ENCODE data around the gene UQCRFS1. TPM values are rescaled to one million over a fixed set of nuclear protein-coding genes. Genes with fewer than 3 reads are reported as not detected.

UQCRFS1 gene
- polyA plus RNA-seq, 1 of the 3 experiments (the other 2 are of a cell fraction), result 36.7 TPM

GRCh38 chr19:29259153-29259552 is 46.2 kb upstream of the UQCRFS1 start:
- POLR2A ChIA-PET, result no interaction called here

GRCh38 chr19:29256516-29256915 is 43.6 kb upstream of the UQCRFS1 start:
- Histone ChIP-seq H3K4me3 (ENCODE audit: low read depth in 2 of 2, low read length in 1 of 2) (no peak overlapping the region), H3K79me2 (ENCODE audit: insufficient read depth) (no peaks in the 10 kb centered on the region), H3K4me2 (no peak overlapping the region), H3K9ac (no peak overlapping the region), H2AFZ (ENCODE audit: low read depth) (no peak overlapping the region), H3K27me3 (ENCODE audit: insufficient read depth) (no peaks in the 10 kb centered on the region), H3K9me3 (no peaks in the 10 kb centered on the region), H3K9me2 (no peaks in the 10 kb centered on the region), H3K4me1 (ENCODE audit: control insufficient read depth in 1 of 2, insufficient read depth in 2 of 2, low read depth in 1 of 2, low read length in 1 of 2) (no peaks in the 10 kb centered on the region), H4K20me1 (ENCODE audit: insufficient read depth) (no peaks in the 10 kb centered on the region), H3K27ac (ENCODE audit: low read depth in 2 of 2, low read length in 1 of 2) (no peak overlapping the region), H3K36me3 (replicated peaks in 1 of 2; ENCODE audit: control insufficient read depth in 1 of 2, insufficient read depth in 2 of 2, low read length in 1 of 2) (no peaks in the 10 kb centered on the region), H3F3A (replicated peaks; ENCODE audit: insufficient read depth) (no peaks in the 10 kb centered on the region)
- POLR2A ChIA-PET, result no interaction called here
- CTCF ChIA-PET, result no interaction called here
- 4% methylated on average over 2 of the region's 2 CpGs for WGBS (ENCODE audit: low lambda C conversion rate)
- DNase-seq, result no peak
- no peak for TF ChIP-seq RXRA (IDR thresholded peaks at IDR 0.05; ENCODE audit: borderline replicate concordance, low read depth)
- no peak for TF ChIP-seq SMC3 (IDR thresholded peaks at IDR 0.05; ENCODE audit: low read depth, low read length)
- no peak for TF ChIP-seq USF1 (IDR thresholded peaks at IDR 0.05; ENCODE audit: borderline replicate concordance, low read depth)
- TF ChIP-seq EZH2phosphoT487 (IDR thresholded peaks at IDR 0.05; ENCODE audit: borderline replicate concordance, low read depth), result no peak
- no peak for TF ChIP-seq FOSL2 (IDR thresholded peaks at IDR 0.05; ENCODE audit: borderline replicate concordance, low read depth)
- no peak for TF ChIP-seq RFX5 (IDR thresholded peaks at IDR 0.05; ENCODE audit: low read length)
- TF ChIP-seq TCF12 (IDR thresholded peaks at IDR 0.05), result no peak
- TF ChIP-seq MAX (IDR thresholded peaks at IDR 0.05; ENCODE audit: low read depth), result no peak
- TF ChIP-seq PBX3 (IDR thresholded peaks at IDR 0.05), result no peak
- no peak for TF ChIP-seq SIN3A (IDR thresholded peaks at IDR 0.05; ENCODE audit: borderline replicate concordance, low read depth, low read length)
- no peak for TF ChIP-seq GABPA (IDR thresholded peaks at IDR 0.05; ENCODE audit: low read depth)

More at GRCh38 chr19:29259153-29259552, 46.2 kb upstream of the UQCRFS1 start:
- H3K4me3 ChIP-seq (ENCODE audit: low read depth in 2 of 2, low read length in 1 of 2), result no peak overlapping the region
- no peaks in the 10 kb centered on the region for H4K20me1 ChIP-seq (ENCODE audit: insufficient read depth)
- H3K4me1 ChIP-seq (ENCODE audit: control insufficient read depth in 1 of 2, insufficient read depth in 2 of 2, low read depth in 1 of 2, low read length in 1 of 2), result no peaks in the 10 kb centered on the region
- TF ChIP-seq CTCF (IDR thresholded peaks at IDR 0.05), result peak; percentile 18; the same call in 1 of the 2 replicates
- TF ChIP-seq MAX (IDR thresholded peaks at IDR 0.05; ENCODE audit: low read depth), result no peak
- no peak for TF ChIP-seq CHD2 (IDR thresholded peaks at IDR 0.05; ENCODE audit: low read length, partially characterized antibody)
- TF ChIP-seq RFX5 (IDR thresholded peaks at IDR 0.05; ENCODE audit: low read length), result no peak
- no peak for TF ChIP-seq EZH2phosphoT487 (IDR thresholded peaks at IDR 0.05; ENCODE audit: borderline replicate concordance, low read depth)
- TF ChIP-seq MEF2A (IDR thresholded peaks at IDR 0.05; ENCODE audit: borderline replicate concordance, low read depth), result no peak
- TF ChIP-seq JUND (IDR thresholded peaks at IDR 0.05), result no peak
- no peak for TF ChIP-seq EP300 (IDR thresholded peaks at IDR 0.05; ENCODE audit: borderline replicate concordance in 1 of 2, low read depth in 1 of 2, low read length in 1 of 2)
- no peak for TF ChIP-seq TEAD4 (IDR thresholded peaks at IDR 0.05; ENCODE audit: borderline replicate concordance, insufficient read depth)
- no peak for TF ChIP-seq FOSL2 (IDR thresholded peaks at IDR 0.05; ENCODE audit: borderline replicate concordance, low read depth)
- no peak for TF ChIP-seq USF1 (IDR thresholded peaks at IDR 0.05; ENCODE audit: borderline replicate concordance, low read depth)
- TF ChIP-seq MXI1 (IDR thresholded peaks at IDR 0.05; ENCODE audit: low read depth, low read length), result no peak
- TF ChIP-seq FOXM1 (IDR thresholded peaks at IDR 0.05; ENCODE audit: low read depth), result no peak
- no peak for TF ChIP-seq POLR2AphosphoS5 (IDR thresholded peaks at IDR 0.05; ENCODE audit: low read depth, low read length)
- peak; percentile 13; the same call in 1 of the 2 replicates for TF ChIP-seq RAD21 (IDR thresholded peaks at IDR 0.05; ENCODE audit: low read length)
- TF ChIP-seq TAF1 (IDR thresholded peaks at IDR 0.05; ENCODE audit: borderline replicate concordance, low read depth, low read length), result no peak
- H3K27me3 ChIP-seq (ENCODE audit: insufficient read depth), result no peaks in the 10 kb centered on the region
- H3K9me2 ChIP-seq, result no peaks in the 10 kb centered on the region
- H3K36me3 ChIP-seq (replicated peaks in 1 of 2; ENCODE audit: control insufficient read depth in 1 of 2, insufficient read depth in 2 of 2, low read length in 1 of 2), result no peaks in the 10 kb centered on the region
- H3K9me3 ChIP-seq, result no peaks in the 10 kb centered on the region
- H3K27ac ChIP-seq (ENCODE audit: low read depth in 2 of 2, low read length in 1 of 2), result no peak overlapping the region
- no peaks in the 10 kb centered on the region for H3K79me2 ChIP-seq (ENCODE audit: insufficient read depth)
- CTCF ChIA-PET, result interaction anchor here (0.6 to 1.2 kb wide), 6 partner anchors 8 to 349 kb away, joined by 3 read pairs; no protein-coding TSS in a partner anchor
- no peak overlapping the region for H3K4me2 ChIP-seq
- H2AFZ ChIP-seq (ENCODE audit: low read depth), result no peak overlapping the region
- 53% methylated on average over 3 of the region's 3 CpGs for WGBS (ENCODE audit: low lambda C conversion rate)
- DNase-seq, result no peak
- H3K9ac ChIP-seq, result no peak overlapping the region
- H3F3A ChIP-seq (replicated peaks; ENCODE audit: insufficient read depth), result no peaks in the 10 kb centered on the region
